Effector memory CD8-positive, alpha-beta T cell (primary cell): Measurements from ENCODE around the gene OR1F1.
"Not testable (repeated sequence)": the region's sequence is repeated elsewhere in the genome, so short reads cannot be mapped to it uniquely, and the experiment has no call there.

Source experiments
- ATAC-seq: fragments of 150-1000 bp; cut with Tn5 transposase; replicated peaks from 2 replicates; pipeline ENCODE4 v1.10.0; 2021; ENCODE audit warnings: mild to moderate bottlenecking, moderate library complexity
- DNase-seq, 3 experiments: peaks; one replicate each; pipeline ENCODE4 v3.0.0; 2021
- H3K27ac Mint-ChIP-seq, 2 donors: one replicate each; pipeline ENCODE4 v1.8.0; 2022; ENCODE audit warnings: mild to moderate bottlenecking in 2 of 2, mixed read lengths in 2 of 2, moderate library complexity in 2 of 2
- H3K27me3 Mint-ChIP-seq, 2 donors: one replicate each; pipeline ENCODE4 v1.8.0; 2022; ENCODE audit warnings: mixed read lengths in 2 of 2
- H3K36me3 Mint-ChIP-seq: one replicate; pipeline ENCODE4 v1.8.0; 2022; ENCODE audit warnings: mild to moderate bottlenecking, moderate library complexity, mixed read lengths; ENCODE audit not compliant: insufficient read depth
- H3K4me1 Mint-ChIP-seq, 2 donors: one replicate each; pipeline ENCODE4 v1.8.0; 2022; ENCODE audit warnings: low read depth in 2 of 2, mixed read lengths in 2 of 2
- H3K4me3 Mint-ChIP-seq, 2 donors: one replicate each; pipeline ENCODE4 v1.8.0; 2022; ENCODE audit warnings: mild to moderate bottlenecking in 2 of 2, mixed read lengths in 2 of 2, moderate library complexity in 2 of 2
- H3K9me3 Mint-ChIP-seq, 2 donors: one replicate each; pipeline ENCODE4 v1.8.0; 2022; ENCODE audit warnings: mixed read lengths in 2 of 2

Gene OR1F1

DNA sequence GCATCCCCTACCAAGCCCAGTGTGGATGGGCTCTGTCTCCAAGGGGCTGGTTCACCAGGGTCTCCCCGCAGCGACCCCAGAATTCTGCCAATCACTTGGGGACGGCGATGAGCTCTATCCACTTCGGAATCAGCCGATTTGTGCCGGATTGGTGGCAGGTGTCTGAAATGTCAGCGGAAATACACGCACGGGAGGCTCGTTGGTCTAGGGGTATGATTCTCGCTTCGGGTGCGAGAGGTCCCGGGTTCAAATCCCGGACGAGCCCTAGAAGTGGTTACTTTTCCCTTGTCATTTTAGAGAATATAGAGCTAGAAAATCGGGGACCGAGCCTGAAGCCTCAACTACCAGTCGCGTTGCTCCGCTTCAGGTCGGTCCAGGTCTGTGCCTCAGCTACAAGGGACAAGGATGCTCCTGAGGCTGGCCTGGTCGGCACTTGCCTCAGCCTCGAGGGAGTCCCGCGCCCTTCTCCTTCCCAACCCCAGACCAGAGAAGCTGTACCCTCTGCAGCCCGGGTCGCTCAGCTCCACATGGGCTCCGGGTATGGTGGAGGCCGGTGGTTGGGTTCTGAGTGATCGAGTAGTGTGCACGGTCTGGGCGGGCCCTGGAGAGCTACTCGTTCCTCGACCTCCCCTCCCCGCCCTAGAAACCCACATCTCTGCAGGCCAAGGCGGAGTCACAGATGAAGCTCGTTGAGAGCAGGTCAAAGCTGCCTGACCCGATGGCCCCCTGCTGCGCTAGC lies 16.0 kb upstream of the OR1F1 start:
- H3K27ac Mint-ChIP-seq = peak overlapping the region; percentile 79 to 92
- H3K27me3 Mint-ChIP-seq = peaks cover 28 to 51% of the 10 kb centered on the region in 2 donors
- no peaks in the 10 kb centered on the region for H3K9me3 Mint-ChIP-seq
- peak; percentile 27 for ATAC-seq
- no peak for DNase-seq
- peak overlapping the region; percentile 84 to 87 for H3K4me3 Mint-ChIP-seq
- peaks cover 24 to 27% of the 10 kb centered on the region in 2 donors for H3K4me1 Mint-ChIP-seq
- peaks cover 20% of the 10 kb centered on the region for H3K36me3 Mint-ChIP-seq

GRCh38 chr16:3173892-3174617 lies 13.9 kb upstream of the OR1F1 start:
- Mint-ChIP-seq H3K4me3 (peak overlapping the region; percentile 56 to 60), H3K27ac (no peak overlapping the region), H3K4me1 (peaks cover 24 to 27% of the 10 kb centered on the region in 2 donors), H3K27me3 (peaks cover 44 to 72% of the 10 kb centered on the region in 2 donors), H3K9me3 (no peaks in the 10 kb centered on the region), H3K36me3 (peaks cover 20% of the 10 kb centered on the region)
- ATAC-seq = no peak
- no peak for DNase-seq

DNA sequence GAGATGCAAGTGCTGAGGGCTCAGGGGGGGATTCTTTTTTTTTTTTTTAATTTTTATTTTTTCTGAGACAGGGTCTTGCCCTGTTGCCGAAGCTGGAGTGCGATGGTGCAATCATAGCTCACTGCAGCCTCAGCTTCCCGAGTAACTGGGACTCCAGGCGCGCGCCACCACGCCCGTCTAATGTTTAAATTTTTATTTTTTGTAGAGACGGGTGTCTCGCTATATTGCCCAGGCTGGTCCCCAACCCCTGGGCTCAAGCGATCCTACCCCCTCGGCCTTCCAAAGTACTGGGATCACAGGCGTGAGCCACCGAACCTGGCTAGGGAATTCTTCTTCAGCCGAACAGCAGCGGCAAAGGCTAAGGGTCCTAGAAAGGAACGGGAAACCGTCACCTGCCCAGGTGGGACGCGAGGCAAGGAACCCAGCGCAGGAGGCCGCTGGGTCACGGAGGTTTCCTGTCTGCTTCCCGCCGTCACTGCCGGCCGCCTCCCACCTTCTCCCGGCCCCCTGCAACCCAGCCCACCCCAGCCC lies 13.3 kb upstream of the OR1F1 start:
- Mint-ChIP-seq H3K9me3 (no peaks in the 10 kb centered on the region), H3K4me1 (peaks cover 24 to 27% of the 10 kb centered on the region in 2 donors), H3K27ac (no peak overlapping the region), H3K36me3 (peaks cover 20% of the 10 kb centered on the region), H3K27me3 (peaks cover 50 to 78% of the 10 kb centered on the region in 2 donors), H3K4me3 (peak overlapping the region; percentile 56 to 60)
- DNase-seq (no peak), ATAC-seq (no peak)

DNA sequence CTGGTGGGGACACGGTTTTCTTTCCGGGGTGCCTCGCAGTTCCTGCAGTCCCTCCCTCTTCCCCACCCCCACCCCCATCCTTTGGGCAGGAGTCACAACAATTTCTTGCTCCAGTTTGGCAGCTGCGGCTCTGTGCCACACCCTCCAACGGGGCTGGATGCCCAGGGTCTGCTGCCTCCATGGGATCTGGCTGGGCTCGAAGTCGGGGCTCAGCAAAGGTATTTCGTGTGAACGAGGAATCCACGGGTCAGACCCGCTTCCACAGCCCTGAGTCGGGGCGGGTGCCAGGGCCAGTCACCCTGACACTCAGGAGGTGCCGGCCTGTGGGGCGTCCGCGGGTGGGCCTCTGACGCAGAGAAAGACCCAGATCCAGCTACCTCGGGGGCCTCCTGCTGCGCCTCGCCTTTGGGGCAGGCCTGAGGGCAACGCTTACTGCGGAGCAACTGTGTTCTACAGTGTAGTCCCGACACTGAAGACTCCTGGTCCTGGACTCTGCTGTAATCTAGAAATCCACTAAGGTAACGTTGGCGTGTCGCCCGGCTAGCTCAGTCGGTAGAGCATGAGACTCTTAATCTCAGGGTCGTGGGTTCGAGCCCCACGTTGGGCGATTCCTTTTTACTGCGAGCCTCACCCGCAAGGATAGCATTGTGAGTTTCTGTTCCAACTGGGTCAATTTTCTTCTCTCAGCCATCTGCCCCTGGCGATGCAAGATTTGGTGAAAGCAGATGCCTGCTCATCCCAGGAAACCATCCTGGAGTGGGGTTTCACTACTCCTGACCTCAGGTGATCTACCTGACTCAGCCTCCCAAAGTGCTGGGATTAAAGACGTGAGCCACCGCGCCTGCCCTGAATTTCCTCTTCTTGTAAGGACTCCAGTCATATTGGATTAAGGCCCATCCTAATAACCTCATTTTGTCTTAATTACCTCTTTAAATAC lies 12.6 kb upstream of the OR1F1 start:
- peaks cover 24 to 27% of the 10 kb centered on the region in 2 donors for H3K4me1 Mint-ChIP-seq
- ATAC-seq (no peak), DNase-seq (no peak)
- H3K4me3 Mint-ChIP-seq = peak overlapping the region; percentile 33 to 34
- peak overlapping the region in 1 of 2 donors; percentile 65 for H3K27ac Mint-ChIP-seq
- H3K36me3 Mint-ChIP-seq = peaks cover 20% of the 10 kb centered on the region
- no peaks in the 10 kb centered on the region for H3K9me3 Mint-ChIP-seq
- peaks cover 57 to 85% of the 10 kb centered on the region in 2 donors for H3K27me3 Mint-ChIP-seq

DNA sequence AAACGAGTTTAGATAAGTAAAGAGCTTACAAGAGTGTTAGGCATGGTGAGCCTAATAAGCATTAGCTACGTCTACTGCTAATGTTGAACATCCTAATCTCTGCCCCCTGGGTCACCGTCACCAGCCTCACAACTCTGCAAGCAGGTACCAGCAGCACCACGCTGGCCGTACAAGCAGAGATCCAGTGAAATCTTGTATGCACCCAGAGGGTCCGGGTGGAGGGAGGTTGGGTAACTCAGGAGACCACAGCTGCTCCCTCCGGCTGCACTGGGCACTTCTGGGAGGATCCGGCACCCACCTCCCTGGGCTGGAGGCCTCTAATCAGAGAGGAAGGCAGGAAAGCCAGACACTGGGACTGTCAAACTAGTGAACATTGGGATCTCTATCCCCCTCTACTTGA lies 8.4 kb upstream of the OR1F1 start:
- Mint-ChIP-seq H3K4me3 (no peak overlapping the region), H3K27me3 (peaks cover 88 to 97% of the 10 kb centered on the region in 2 donors), H3K36me3 (peaks cover 22% of the 10 kb centered on the region), H3K9me3 (peaks cover 0 to 4% of the 10 kb centered on the region in 2 donors), H3K4me1 (peaks cover 20 to 21% of the 10 kb centered on the region in 2 donors), H3K27ac (no peak overlapping the region)
- ATAC-seq = no peak
- DNase-seq = no peak

DNA sequence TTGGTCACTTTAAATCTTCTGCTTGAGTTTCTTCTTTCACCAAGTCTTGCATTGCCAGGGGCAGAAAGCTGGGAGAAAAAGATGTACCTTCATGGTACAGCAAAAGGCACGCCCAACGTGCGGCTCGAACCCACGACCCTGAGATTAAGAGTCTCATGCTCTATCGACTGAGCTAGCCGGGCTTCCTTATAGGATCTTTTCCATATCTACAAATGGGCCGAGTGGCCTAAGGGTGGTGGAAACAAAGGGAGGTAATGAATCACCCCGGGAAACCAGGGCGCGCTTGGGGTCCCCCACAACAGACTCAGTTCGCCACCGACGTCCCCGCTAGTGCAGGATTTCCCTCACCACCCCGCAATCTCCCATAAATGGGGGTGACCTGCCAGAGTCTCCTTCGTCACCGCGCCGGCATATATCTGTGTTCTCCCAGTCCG lies 7.5 kb upstream of the OR1F1 start:
- Mint-ChIP-seq H3K4me3 (no peak overlapping the region), H3K9me3 (peaks cover 0 to 4% of the 10 kb centered on the region in 2 donors), H3K4me1 (peaks cover 20 to 21% of the 10 kb centered on the region in 2 donors), H3K27ac (no peak overlapping the region), H3K36me3 (peaks cover 23% of the 10 kb centered on the region), H3K27me3 (peaks cover 83 to 92% of the 10 kb centered on the region in 2 donors)
- ATAC-seq (no peak), DNase-seq (no peak)

DNA sequence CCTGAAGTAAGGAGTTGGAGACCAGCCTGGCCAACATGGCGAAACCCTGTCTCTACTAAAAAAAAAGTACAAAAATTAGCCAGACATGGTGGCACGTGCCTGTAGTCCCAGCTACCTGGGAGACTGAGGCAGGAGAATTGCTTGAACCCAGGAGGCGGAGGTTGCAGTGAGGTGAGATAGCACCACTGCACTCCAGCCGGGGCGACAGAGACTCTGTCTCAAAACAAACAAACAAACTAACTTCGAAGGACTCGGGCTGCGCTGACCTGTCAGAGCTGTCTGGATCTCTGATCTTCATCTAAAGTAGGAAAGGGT lies 5.8 kb upstream of the OR1F1 start:
- not testable (repeated sequence) for H3K9me3 Mint-ChIP-seq, ATAC-seq, DNase-seq
- Mint-ChIP-seq H3K36me3 (peaks cover 27% of the 10 kb centered on the region), H3K27ac (peak overlapping the region; percentile 84 to 92), H3K4me1 (peaks cover 21 to 22% of the 10 kb centered on the region in 2 donors), H3K4me3 (peak overlapping the region; percentile 72 to 81), H3K27me3 (peaks cover 74 to 92% of the 10 kb centered on the region in 2 donors)

DNA sequence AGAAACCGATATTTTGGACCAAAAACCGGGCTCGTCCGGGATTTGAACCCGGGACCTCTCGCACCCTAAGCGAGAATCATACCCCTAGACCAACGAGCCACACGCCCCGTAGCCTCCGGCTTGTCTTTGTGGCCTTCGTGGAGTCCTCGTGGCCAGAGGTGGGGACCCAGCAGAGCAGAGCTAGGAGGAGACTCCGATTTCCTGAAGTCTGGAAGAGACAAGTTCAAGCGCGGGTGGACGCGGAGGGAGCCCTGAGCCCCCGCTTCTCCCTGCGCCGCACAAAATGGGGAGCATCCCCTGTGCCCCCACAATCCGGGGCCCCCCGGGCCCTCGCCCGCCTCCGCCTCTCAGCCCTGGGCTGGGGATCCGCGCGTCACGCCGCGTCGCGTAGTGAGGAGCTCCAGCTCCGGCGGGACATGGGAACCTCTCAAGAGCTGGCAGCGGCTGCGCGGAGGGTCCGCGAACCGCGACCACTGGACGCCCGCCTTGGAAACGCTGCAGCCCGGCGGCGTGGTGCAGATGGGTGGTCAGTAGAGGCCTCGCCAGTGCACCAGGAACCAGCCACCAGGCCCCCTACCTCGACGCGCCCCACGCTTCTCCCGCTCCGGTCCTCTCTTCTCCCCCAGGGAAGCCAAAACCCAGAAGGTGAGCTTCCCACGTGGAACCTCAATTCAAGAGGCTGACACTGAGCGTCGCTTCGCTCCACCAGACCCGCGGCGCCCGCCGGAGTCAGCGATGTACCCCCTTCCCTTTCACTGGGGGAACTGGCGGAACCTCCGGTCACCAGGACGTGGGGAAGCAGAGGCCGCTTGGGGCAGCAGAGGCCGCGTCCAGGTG lies 5.2 kb upstream of the OR1F1 start:
- peak overlapping the region; percentile 84 to 92 for H3K27ac Mint-ChIP-seq
- H3K9me3 Mint-ChIP-seq = peaks cover 4 to 8% of the 10 kb centered on the region in 2 donors
- no peak for DNase-seq
- H3K36me3 Mint-ChIP-seq = peaks cover 33% of the 10 kb centered on the region
- peaks cover 26 to 28% of the 10 kb centered on the region in 2 donors for H3K4me1 Mint-ChIP-seq
- peaks cover 74 to 92% of the 10 kb centered on the region in 2 donors for H3K27me3 Mint-ChIP-seq
- peak overlapping the region; percentile 72 to 81 for H3K4me3 Mint-ChIP-seq
- peak; percentile 28 for ATAC-seq

- peaks cover 71 to 92% of the 10 kb centered on the region in 2 donors for H3K27me3 Mint-ChIP-seq
- peak overlapping the region; percentile 84 to 92 for H3K27ac Mint-ChIP-seq
- ATAC-seq = no peak
- peak overlapping the region; percentile 72 to 81 for H3K4me3 Mint-ChIP-seq
- peaks cover 32 to 33% of the 10 kb centered on the region in 2 donors for H3K4me1 Mint-ChIP-seq
- peaks cover 41% of the 10 kb centered on the region for H3K36me3 Mint-ChIP-seq
- no peak for DNase-seq
- H3K9me3 Mint-ChIP-seq = peaks cover 4 to 9% of the 10 kb centered on the region in 2 donors
These were observed 4.4 kb upstream of the OR1F1 start for GRCh38 chr16:3183445-3184139.

- Mint-ChIP-seq H3K36me3 (peaks cover 67% of the 10 kb centered on the region), H3K27ac (peak overlapping the region in 1 of 2 donors; percentile 92), H3K4me1 (peaks cover 58% of the 10 kb centered on the region in 2 donors), H3K4me3 (peak overlapping the region in 1 of 2 donors; percentile 85), H3K27me3 (peaks cover 70 to 92% of the 10 kb centered on the region in 2 donors), H3K9me3 (peaks cover 4 to 9% of the 10 kb centered on the region in 2 donors)
- DNase-seq (no peak), ATAC-seq (no peak)
These were observed 886 bp upstream of the OR1F1 start for GRCh38 chr16:3186946-3187690.

GRCh38 chr16:3188675-3188924 lies 596 bp downstream of the OR1F1 start:
- peaks cover 45 to 46% of the 10 kb centered on the region in 2 donors for H3K4me1 Mint-ChIP-seq

More at GRCh38 chr16:3188675-3188924, 596 bp downstream of the OR1F1 start:
- Mint-ChIP-seq H3K4me3 (peak overlapping the region; percentile 84 to 85), H3K9me3 (peaks cover 4 to 9% of the 10 kb centered on the region in 2 donors), H3K27me3 (peaks cover 57 to 87% of the 10 kb centered on the region in 2 donors), H3K36me3 (peaks cover 67% of the 10 kb centered on the region), H3K27ac (no peak overlapping the region)
- DNase-seq = no peak
- no peak for ATAC-seq
